ENCODE data around the gene GPR52. TPM values are rescaled to one million over a fixed set of nuclear protein-coding genes. Genes with fewer than 3 reads are reported as not detected.

Gene GPR52
- total RNA-seq, 1 donor from 2014 or later = 0.89 TPM

GRCh38 chr1:174415506-174415905, 32.3 kb upstream of the GPR52 start:
- no peak for TF ChIP-seq CTCF (IDR thresholded peaks at IDR 0.05; ENCODE audit: unreplicated experiment)
- Mint-ChIP-seq H3K4me3 (ENCODE audit: low read depth) (no peak overlapping the region), H3K36me3 (ENCODE audit: insufficient read depth) (no peaks in the 10 kb centered on the region), H3K9me3 (ENCODE audit: low read depth) (no peaks in the 10 kb centered on the region), H3K27me3 (no peaks in the 10 kb centered on the region), H3K27ac (no peak overlapping the region), H3K4me1 (ENCODE audit: low read depth) (no peaks in the 10 kb centered on the region)
- no peak for DNase-seq (ENCODE audit: low spot score, unreplicated experiment)

- no peak for DNase-seq (ENCODE audit: low spot score, unreplicated experiment)
- H3K27ac Mint-ChIP-seq = no peak overlapping the region
- H3K36me3 Mint-ChIP-seq (ENCODE audit: insufficient read depth) = no peaks in the 10 kb centered on the region
- no peaks in the 10 kb centered on the region for H3K9me3 Mint-ChIP-seq (ENCODE audit: low read depth)
- no peaks in the 10 kb centered on the region for H3K27me3 Mint-ChIP-seq
- H3K4me3 Mint-ChIP-seq (ENCODE audit: low read depth) = no peak overlapping the region
- TF ChIP-seq CTCF (IDR thresholded peaks at IDR 0.05; ENCODE audit: unreplicated experiment) = no peak
- no peaks in the 10 kb centered on the region for H3K4me1 Mint-ChIP-seq (ENCODE audit: low read depth)
These were observed 29.8 kb upstream of the GPR52 start for GRCh38 chr1:174417921-174418320.

GRCh38 chr1:174425121-174425520, 22.6 kb upstream of the GPR52 start:
- no peaks in the 10 kb centered on the region for H3K27me3 Mint-ChIP-seq
- peaks cover 1% of the 10 kb centered on the region for H3K4me1 Mint-ChIP-seq (ENCODE audit: low read depth)
- DNase-seq (ENCODE audit: low spot score, unreplicated experiment) = no peak
- no peaks in the 10 kb centered on the region for H3K9me3 Mint-ChIP-seq (ENCODE audit: low read depth)
- no peaks in the 10 kb centered on the region for H3K36me3 Mint-ChIP-seq (ENCODE audit: insufficient read depth)
- no peak for TF ChIP-seq CTCF (IDR thresholded peaks at IDR 0.05; ENCODE audit: unreplicated experiment)
- no peak overlapping the region for H3K27ac Mint-ChIP-seq
- no peak overlapping the region for H3K4me3 Mint-ChIP-seq (ENCODE audit: low read depth)

- Mint-ChIP-seq H3K27me3 (no peaks in the 10 kb centered on the region), H3K4me3 (ENCODE audit: low read depth) (no peak overlapping the region), H3K36me3 (ENCODE audit: insufficient read depth) (no peaks in the 10 kb centered on the region), H3K9me3 (ENCODE audit: low read depth) (no peaks in the 10 kb centered on the region), H3K27ac (no peak overlapping the region), H3K4me1 (ENCODE audit: low read depth) (peaks cover 1% of the 10 kb centered on the region)
- DNase-seq (ENCODE audit: low spot score, unreplicated experiment) = no peak
- no peak for TF ChIP-seq CTCF (IDR thresholded peaks at IDR 0.05; ENCODE audit: unreplicated experiment)
These were observed 21.6 kb upstream of the GPR52 start for GRCh38 chr1:174426153-174426552.

- Mint-ChIP-seq H3K27me3 (no peaks in the 10 kb centered on the region), H3K9me3 (ENCODE audit: low read depth) (no peaks in the 10 kb centered on the region), H3K36me3 (ENCODE audit: insufficient read depth) (no peaks in the 10 kb centered on the region), H3K4me3 (ENCODE audit: low read depth) (no peak overlapping the region), H3K4me1 (ENCODE audit: low read depth) (peaks cover 1% of the 10 kb centered on the region), H3K27ac (no peak overlapping the region)
- no peak for DNase-seq (ENCODE audit: low spot score, unreplicated experiment)
- no peak for TF ChIP-seq CTCF (IDR thresholded peaks at IDR 0.05; ENCODE audit: unreplicated experiment)
These were observed 19.7 kb upstream of the GPR52 start for GRCh38 chr1:174428033-174428432.

All from progenitor cell of endocrine pancreas (in vitro differentiated cells).